CD4-positive, alpha-beta T cell (primary cell): ENCODE data around the gene PCOLCE2. TPM values are rescaled to one million over a fixed set of nuclear protein-coding genes. Genes with fewer than 3 reads are reported as not detected.

Source experiments
- ATAC-seq: fragments of 200-7000 bp; cut with Tn5 transposase; one replicate; pipeline ENCODE4 v1.10.0; 2022; ENCODE audit warnings: mild to moderate bottlenecking; ENCODE audit not compliant: poor library complexity
- CTCF ChIA-PET: fragments of 350-600 bp; sonication (Branson Sonifier 250); formaldehyde crosslinking; loops from one replicate; lab custom pipeline; 2021; ENCODE audit warnings: antibody characterized with exemption, inconsistent platforms; lab: Charles Lee
- POLR2A ChIA-PET: fragments of 350-600 bp; sonication (Branson Sonifier 250); formaldehyde crosslinking; loops from one replicate; lab custom pipeline; 2021; ENCODE audit warnings: antibody characterized with exemption, inconsistent platforms; lab: Charles Lee
- DNase-seq, 14 experiments: peaks; one replicate each; pipeline ENCODE4 v3.0.0-alpha.2; 2013 to 2020; ENCODE audit warnings: mixed read lengths in 2 of 14
- H3K27ac ChIP-seq, 2 donors: one replicate each; pipeline versions ENCODE4 v1.5.1 to v1.7.0; 2013; ENCODE audit warnings: low read length in 2 of 2, low read depth in 1 of 2, mild to moderate bottlenecking in 1 of 2
- H3K27me3 ChIP-seq, 2 experiments: 1 replicate in 1 of 2; 2 replicates in 1 of 2; pipeline versions ENCODE4 v1.6.1 to v1.7.0; 2013; ENCODE audit warnings: low read length in 2 of 2, control low read depth in 1 of 2, mild to moderate bottlenecking in 1 of 2, moderate library complexity in 1 of 2; ENCODE audit not compliant: insufficient read depth in 2 of 2, control insufficient read depth in 1 of 2
- H3K36me3 ChIP-seq: one replicate; pipeline ENCODE4 v1.6.1; 2013; ENCODE audit warnings: low read length, control low read depth; ENCODE audit not compliant: insufficient read depth
- H3K4me1 ChIP-seq: one replicate; pipeline ENCODE4 v1.6.1; 2013; ENCODE audit warnings: low read length, control low read depth; ENCODE audit not compliant: insufficient read depth
- H3K4me3 ChIP-seq: one replicate; pipeline ENCODE4 v1.5.1; 2013; ENCODE audit warnings: mild to moderate bottlenecking, low read length, moderate library complexity
- H3K9me3 ChIP-seq, 2 experiments: 1 replicate in 1 of 2; 2 replicates in 1 of 2; pipeline versions ENCODE4 v1.6.1 to v1.7.0; 2013; ENCODE audit warnings: low read length in 2 of 2, mild to moderate bottlenecking in 2 of 2, control low read depth in 1 of 2, moderate library complexity in 1 of 2; ENCODE audit not compliant: control insufficient read depth in 1 of 2, insufficient read depth in 1 of 2
- H3K27ac Mint-ChIP-seq: one replicate; pipeline ENCODE4 v1.8.0; 2020; ENCODE audit warnings: mixed read lengths
- H3K27me3 Mint-ChIP-seq: one replicate; pipeline ENCODE4 v1.8.0; 2021; ENCODE audit warnings: mixed read lengths
- H3K36me3 Mint-ChIP-seq: one replicate; pipeline ENCODE4 v1.8.0; 2021; ENCODE audit warnings: low read depth, mixed read lengths
- H3K4me1 Mint-ChIP-seq: one replicate; pipeline ENCODE4 v1.8.0; 2021; ENCODE audit warnings: low read depth, mixed read lengths
- H3K4me3 Mint-ChIP-seq: one replicate; pipeline ENCODE4 v1.8.0; 2020; ENCODE audit warnings: mild to moderate bottlenecking, mixed read lengths
- H3K9me3 Mint-ChIP-seq: one replicate; pipeline ENCODE4 v1.8.0; 2020; ENCODE audit warnings: mixed read lengths
- intact Hi-C, 2 experiments: fragments of 100-400 bp; cut with DNase I in 1 of 2; cut with micrococcal nuclease in 1 of 2; formaldehyde crosslinking; loops; one replicate each; pipeline versions ENCODE4 v1.15.1 to v1.9.0; 2023 to 2025; cut with DNase I, micrococcal nuclease
- total RNA-seq, 174 experiments: library from RNA in 2 of 174; stranded (reverse) in 2 of 174; gene quantifications; one replicate each; pipeline ENCODE4 v1.2.3 and lab custom pipeline; 2021 to 2026
- TF ChIP-seq, protein P1 (sequence below): fragments of 200-600 bp; IDR thresholded peaks from one replicate; pipeline ENCODE4 v1.8.0; 2022; ENCODE audit warnings: antibody characterized with exemption, mild to moderate bottlenecking

PCOLCE2 gene
- total RNA-seq, 2 experiments from 2014 or later = not detected

DNA sequence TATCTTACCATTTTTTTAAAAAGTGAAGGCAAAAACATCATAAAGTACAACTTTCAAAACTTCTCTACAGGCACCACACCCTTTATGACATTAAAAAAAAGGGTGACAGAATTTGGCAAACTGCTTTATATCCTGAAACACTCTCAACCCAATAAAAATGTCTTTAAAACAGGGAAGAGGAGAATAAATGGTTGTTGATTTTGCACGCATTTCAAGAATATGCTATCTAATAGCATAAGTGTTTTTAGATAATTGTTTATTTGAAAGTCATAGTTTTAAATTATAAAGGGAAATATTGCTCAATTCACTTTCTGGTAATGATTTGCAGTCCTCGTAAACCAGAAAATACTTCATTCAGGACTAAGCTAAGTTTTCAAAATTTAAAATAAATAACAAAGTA lies 1.7 kb upstream of the PCOLCE2 start:
- no peaks in the 10 kb centered on the region for H3K36me3 ChIP-seq
- peaks cover 52% of the 10 kb centered on the region for H3K27me3 Mint-ChIP-seq
- H3K9me3 Mint-ChIP-seq = no peaks in the 10 kb centered on the region
- ChIA-PET POLR2A (no interaction called here), CTCF (no interaction called here)
- no peaks in the 10 kb centered on the region for H3K36me3 Mint-ChIP-seq
- H3K4me3 ChIP-seq = no peak overlapping the region
- H3K9me3 ChIP-seq = peaks cover 0 to 7% of the 10 kb centered on the region in 2 experiments
- TF ChIP-seq, protein P1, sequence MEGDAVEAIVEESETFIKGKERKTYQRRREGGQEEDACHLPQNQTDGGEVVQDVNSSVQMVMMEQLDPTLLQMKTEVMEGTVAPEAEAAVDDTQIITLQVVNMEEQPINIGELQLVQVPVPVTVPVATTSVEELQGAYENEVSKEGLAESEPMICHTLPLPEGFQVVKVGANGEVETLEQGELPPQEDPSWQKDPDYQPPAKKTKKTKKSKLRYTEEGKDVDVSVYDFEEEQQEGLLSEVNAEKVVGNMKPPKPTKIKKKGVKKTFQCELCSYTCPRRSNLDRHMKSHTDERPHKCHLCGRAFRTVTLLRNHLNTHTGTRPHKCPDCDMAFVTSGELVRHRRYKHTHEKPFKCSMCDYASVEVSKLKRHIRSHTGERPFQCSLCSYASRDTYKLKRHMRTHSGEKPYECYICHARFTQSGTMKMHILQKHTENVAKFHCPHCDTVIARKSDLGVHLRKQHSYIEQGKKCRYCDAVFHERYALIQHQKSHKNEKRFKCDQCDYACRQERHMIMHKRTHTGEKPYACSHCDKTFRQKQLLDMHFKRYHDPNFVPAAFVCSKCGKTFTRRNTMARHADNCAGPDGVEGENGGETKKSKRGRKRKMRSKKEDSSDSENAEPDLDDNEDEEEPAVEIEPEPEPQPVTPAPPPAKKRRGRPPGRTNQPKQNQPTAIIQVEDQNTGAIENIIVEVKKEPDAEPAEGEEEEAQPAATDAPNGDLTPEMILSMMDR = no peak
- peaks cover 10% of the 10 kb centered on the region for H3K4me1 ChIP-seq
- intact Hi-C loops = no loop called here
- H3K27me3 ChIP-seq = peaks cover 14 to 44% of the 10 kb centered on the region in 2 experiments
- H3K4me3 Mint-ChIP-seq = no peak overlapping the region
- no peak overlapping the region for H3K27ac ChIP-seq
- ATAC-seq (no peak), DNase-seq (no peak)
- peaks cover 11% of the 10 kb centered on the region for H3K4me1 Mint-ChIP-seq
- no peak overlapping the region for H3K27ac Mint-ChIP-seq

DNA sequence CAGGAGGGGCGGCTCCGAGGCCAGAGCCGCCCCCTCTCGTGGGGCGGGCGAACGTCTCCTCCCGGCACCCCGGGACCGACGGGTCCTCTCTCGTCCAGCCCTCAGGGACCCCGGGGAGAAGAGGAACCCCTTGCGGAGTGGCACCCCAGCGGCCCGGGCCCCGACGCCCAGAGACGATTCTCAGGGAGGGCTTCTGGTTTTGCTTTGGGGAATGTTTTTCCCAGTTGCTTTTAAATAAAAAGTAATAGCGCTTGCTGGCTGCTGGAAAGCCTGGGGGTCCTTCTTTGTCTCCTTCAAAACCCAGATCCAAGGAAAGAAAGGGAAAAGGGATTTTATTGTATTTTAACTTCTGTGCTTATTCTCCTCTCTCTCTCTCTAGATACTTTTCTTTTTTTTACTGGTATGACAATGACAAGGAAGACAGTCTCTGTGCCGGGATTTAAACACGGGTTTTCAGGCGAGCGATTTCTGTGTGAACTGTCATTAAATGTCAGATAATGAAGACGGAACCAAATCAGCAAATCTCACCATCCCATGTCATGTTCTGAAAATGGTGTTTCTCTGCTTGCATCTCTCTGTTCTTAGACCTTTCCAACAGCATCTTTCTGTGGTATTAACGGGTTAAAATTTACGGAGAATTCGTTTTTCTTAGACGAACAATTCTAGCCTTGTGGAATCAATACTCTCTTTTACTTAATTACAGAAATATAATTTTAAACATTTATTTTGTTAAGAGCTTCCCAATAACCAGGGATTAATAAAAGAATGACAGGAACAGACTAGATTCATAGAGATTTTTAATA lies 530 bp upstream of the PCOLCE2 start:
- Mint-ChIP-seq H3K36me3 (no peaks in the 10 kb centered on the region), H3K9me3 (no peaks in the 10 kb centered on the region), H3K27me3 (peaks cover 61% of the 10 kb centered on the region), H3K4me3 (peak overlapping the region; percentile 40), H3K27ac (no peak overlapping the region), H3K4me1 (peaks cover 11% of the 10 kb centered on the region)
- intact Hi-C loops = no loop called here
- TF ChIP-seq, protein P1 = no peak
- ATAC-seq = no peak
- CTCF ChIA-PET = no interaction called here
- Histone ChIP-seq H3K4me3 (no peak overlapping the region), H3K27ac (no peak overlapping the region), H3K9me3 (peaks cover 0 to 7% of the 10 kb centered on the region in 2 experiments), H3K36me3 (no peaks in the 10 kb centered on the region), H3K4me1 (peaks cover 10% of the 10 kb centered on the region), H3K27me3 (peaks cover 14 to 44% of the 10 kb centered on the region in 2 experiments)
- POLR2A ChIA-PET = no interaction called here
- no peak for DNase-seq

DNA sequence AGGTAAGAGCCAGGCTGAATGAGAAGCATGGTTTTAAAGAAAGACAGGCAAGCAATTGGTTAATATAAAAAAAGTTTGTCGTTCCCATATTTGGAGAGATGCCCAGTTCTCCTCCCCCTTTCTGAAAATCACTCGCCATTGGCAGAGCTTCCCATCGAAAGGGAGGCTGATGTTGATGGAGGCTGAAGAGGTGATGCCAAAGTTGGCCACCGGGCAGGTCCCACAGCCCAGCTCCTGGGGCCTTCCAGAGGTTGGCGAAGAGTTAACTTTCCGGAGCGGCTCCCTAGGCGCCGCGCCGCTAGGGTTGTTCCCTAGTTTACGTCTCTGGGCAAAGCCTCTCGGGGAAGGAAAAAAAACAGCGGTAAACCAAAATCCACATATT lies 793 bp downstream of the PCOLCE2 start:
- intact Hi-C loops = no loop called here
- Mint-ChIP-seq H3K9me3 (no peaks in the 10 kb centered on the region), H3K27ac (no peak overlapping the region), H3K4me3 (peak overlapping the region; percentile 71), H3K36me3 (no peaks in the 10 kb centered on the region), H3K27me3 (peaks cover 72% of the 10 kb centered on the region), H3K4me1 (peaks cover 11% of the 10 kb centered on the region)
- CTCF ChIA-PET = no interaction called here
- Histone ChIP-seq H3K27me3 (peaks cover 14 to 44% of the 10 kb centered on the region in 2 experiments), H3K36me3 (no peaks in the 10 kb centered on the region), H3K9me3 (peaks cover 0 to 7% of the 10 kb centered on the region in 2 experiments), H3K27ac (no peak overlapping the region), H3K4me3 (no peak overlapping the region), H3K4me1 (peaks cover 10% of the 10 kb centered on the region)
- POLR2A ChIA-PET = no interaction called here
- DNase-seq (no peak), ATAC-seq (no peak)
- TF ChIP-seq, protein P1 = no peak
